ENCODE data around the gene BMP6. TPM values are rescaled to one million over a fixed set of nuclear protein-coding genes. Genes with fewer than 3 reads are reported as not detected.

BMP6 gene
- total RNA-seq, 4 donors from 2014 or later: 1.7 to 8.3 (median 3.3) TPM

GRCh38 chr6:7742223-7742785 lies 16.4 kb downstream of the BMP6 start:
- no peak for TF ChIP-seq POLR2A (IDR thresholded peaks at IDR 0.05)
- no peak for TF ChIP-seq CTCF (IDR thresholded peaks at IDR 0.05 in 4 of 5, conservative IDR thresholded peaks at IDR 0.05 in 1 of 5)
- no peak for ATAC-seq
- Histone ChIP-seq H3K9me3 (no peaks in the 10 kb centered on the region), H3K4me1 (no peaks in the 10 kb centered on the region), H3K36me3 (no peaks in the 10 kb centered on the region), H3K27ac (no peak overlapping the region), H3K4me3 (no peak overlapping the region), H3K27me3 (no peaks in the 10 kb centered on the region)
- in situ Hi-C loops (cut with MboI; ENCODE audit: low sequenced_read_pairs in 4 of 4) (no loop called here), intact Hi-C loops (cut with DNase I; ENCODE audit: low total_unique reads) (no loop called here)
- DNase-seq: no peak

- no peaks in the 10 kb centered on the region for H3K36me3 ChIP-seq
- in situ Hi-C loops (cut with MboI; ENCODE audit: low sequenced_read_pairs in 4 of 4) (no loop called here), intact Hi-C loops (cut with DNase I; ENCODE audit: low total_unique reads) (no loop called here)
- no peaks in the 10 kb centered on the region for H3K27me3 ChIP-seq
- H3K4me3 ChIP-seq: no peak overlapping the region
- DNase-seq (no peak), ATAC-seq (no peak)
- TF ChIP-seq CTCF (IDR thresholded peaks at IDR 0.05 in 4 of 5, conservative IDR thresholded peaks at IDR 0.05 in 1 of 5) (no peak), POLR2A (IDR thresholded peaks at IDR 0.05) (no peak)
- no peaks in the 10 kb centered on the region for H3K4me1 ChIP-seq
- no peak overlapping the region for H3K27ac ChIP-seq
- no peaks in the 10 kb centered on the region for H3K9me3 ChIP-seq
Observed at GRCh38 chr6:7745942-7746341, 20.0 kb downstream of the BMP6 start.

- no peak overlapping the region for H3K27ac ChIP-seq
- in situ Hi-C loops (cut with MboI; ENCODE audit: low sequenced_read_pairs in 4 of 4): no loop called here
- H3K27me3 ChIP-seq: no peaks in the 10 kb centered on the region
- no peak for ATAC-seq
- no peaks in the 10 kb centered on the region for H3K9me3 ChIP-seq
- DNase-seq: no peak
- intact Hi-C loops (cut with DNase I; ENCODE audit: low total_unique reads): no loop called here
- no peak for TF ChIP-seq POLR2A (IDR thresholded peaks at IDR 0.05)
- no peak for TF ChIP-seq CTCF (IDR thresholded peaks at IDR 0.05 in 4 of 5, conservative IDR thresholded peaks at IDR 0.05 in 1 of 5)
- no peak overlapping the region for H3K4me3 ChIP-seq
- no peaks in the 10 kb centered on the region for H3K4me1 ChIP-seq
- H3K36me3 ChIP-seq: no peaks in the 10 kb centered on the region
Observed at GRCh38 chr6:7747016-7747415, 21.1 kb downstream of the BMP6 start.

- no peaks in the 10 kb centered on the region for H3K27me3 ChIP-seq
- no peaks in the 10 kb centered on the region for H3K9me3 ChIP-seq
- no peaks in the 10 kb centered on the region for H3K36me3 ChIP-seq
- H3K27ac ChIP-seq: no peak overlapping the region
- intact Hi-C loops (cut with DNase I; ENCODE audit: low total_unique reads) (no loop called here), in situ Hi-C loops (cut with MboI; ENCODE audit: low sequenced_read_pairs in 4 of 4) (no loop called here)
- no peak for ATAC-seq
- TF ChIP-seq CTCF (IDR thresholded peaks at IDR 0.05 in 4 of 5, conservative IDR thresholded peaks at IDR 0.05 in 1 of 5) (no peak), POLR2A (IDR thresholded peaks at IDR 0.05) (no peak)
- no peak for DNase-seq
- no peaks in the 10 kb centered on the region for H3K4me1 ChIP-seq
- no peak overlapping the region for H3K4me3 ChIP-seq
Observed at GRCh38 chr6:7747433-7747832, 21.5 kb downstream of the BMP6 start.

- in situ Hi-C loops (cut with MboI; ENCODE audit: low sequenced_read_pairs in 4 of 4): no loop called here
- ATAC-seq (no peak), DNase-seq (no peak)
- TF ChIP-seq CTCF (IDR thresholded peaks at IDR 0.05 in 4 of 5, conservative IDR thresholded peaks at IDR 0.05 in 1 of 5) (no peak), POLR2A (IDR thresholded peaks at IDR 0.05) (no peak)
- H3K4me1 ChIP-seq: no peaks in the 10 kb centered on the region
- H3K36me3 ChIP-seq: no peaks in the 10 kb centered on the region
- H3K9me3 ChIP-seq: no peaks in the 10 kb centered on the region
- no peak overlapping the region for H3K27ac ChIP-seq
- no peaks in the 10 kb centered on the region for H3K27me3 ChIP-seq
- no peak overlapping the region for H3K4me3 ChIP-seq
- intact Hi-C loops (cut with DNase I; ENCODE audit: low total_unique reads): no loop called here
Observed at GRCh38 chr6:7747901-7748504, 22.1 kb downstream of the BMP6 start.

Measured in gastrocnemius medialis (tissue), 4 donors.